GM18909 (cell line): Measurements from ENCODE around the gene SMPDL3A.

Experiments
- ATAC-seq: cut with Tn5 transposase; IDR thresholded peaks from one replicate; pipeline ENCODE4 v1.9.1; 2021; ENCODE audit warnings: mild to moderate bottlenecking; ENCODE audit not compliant: unreplicated experiment, poor library complexity

The SMPDL3A gene

DNA sequence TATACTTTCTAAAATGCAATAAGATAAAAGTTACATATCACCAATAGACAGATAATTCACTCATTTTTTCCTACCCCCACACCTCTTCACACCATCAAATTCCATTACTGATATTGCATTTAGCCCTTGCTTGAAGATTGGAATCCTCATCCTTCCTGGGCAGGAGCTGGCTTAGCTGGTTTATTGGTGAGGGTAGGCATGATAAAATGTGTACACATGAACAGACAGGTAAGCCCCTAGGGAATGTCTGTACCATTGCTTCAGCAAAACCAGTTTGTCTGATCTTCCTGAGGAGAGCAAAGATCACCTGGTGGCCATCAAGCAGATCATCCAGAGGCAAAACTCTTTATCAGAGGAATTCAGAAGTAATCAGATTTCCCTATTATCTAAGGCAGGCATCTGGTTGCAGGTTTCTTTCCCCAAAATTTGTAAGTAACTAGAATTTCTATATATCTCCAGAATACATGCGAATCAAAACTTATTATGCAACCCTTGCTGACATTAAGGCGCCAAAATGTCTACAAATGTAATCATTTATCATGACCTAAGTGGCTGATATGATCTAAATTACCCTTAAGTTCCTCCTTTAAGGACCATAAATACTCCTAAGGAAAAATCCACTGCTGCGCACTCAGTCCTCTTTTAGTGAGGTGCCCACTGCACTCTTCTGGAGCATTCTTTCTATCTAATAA, 16.2 kb upstream of the SMPDL3A start:
- ATAC-seq = no peak

DNA sequence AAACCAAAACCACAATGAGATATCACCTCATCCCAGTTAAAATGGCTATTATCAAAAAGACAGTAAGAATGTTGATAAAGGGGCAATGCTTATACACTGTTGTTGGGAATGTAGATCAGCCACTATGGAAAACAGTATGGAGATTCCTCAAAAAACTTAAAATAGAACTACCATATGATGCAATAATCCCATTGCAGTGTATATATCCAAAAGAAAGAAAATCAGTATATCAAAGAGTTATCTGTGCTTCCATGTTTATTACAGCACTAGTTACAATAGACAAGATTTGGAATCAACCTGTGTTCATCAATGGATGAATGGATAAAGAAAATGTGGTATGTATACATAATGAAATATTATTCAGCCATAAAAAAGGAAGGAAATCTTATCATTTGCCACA, 13.1 kb upstream of the SMPDL3A start:
- ATAC-seq = no peak

DNA sequence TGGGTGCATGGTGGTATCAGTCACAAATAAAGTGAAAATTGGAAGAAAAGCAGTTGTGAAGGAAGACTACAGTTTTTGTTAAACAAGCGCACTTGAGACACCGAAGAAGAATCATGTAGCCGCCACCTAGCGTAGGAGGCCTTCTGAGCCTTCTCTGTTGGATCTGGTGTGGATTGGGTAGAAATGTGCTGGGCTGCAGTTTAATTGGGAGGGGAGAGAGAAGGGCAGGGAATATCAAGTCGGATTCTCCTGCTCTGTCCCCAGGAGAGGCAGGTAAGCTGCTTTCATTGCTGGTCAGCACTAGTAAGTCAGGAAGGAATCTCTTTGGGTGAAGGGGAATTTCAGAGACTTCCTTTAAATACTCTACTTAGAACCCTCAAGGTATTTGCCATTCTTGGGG, 10.8 kb upstream of the SMPDL3A start:
- no peak for ATAC-seq

DNA sequence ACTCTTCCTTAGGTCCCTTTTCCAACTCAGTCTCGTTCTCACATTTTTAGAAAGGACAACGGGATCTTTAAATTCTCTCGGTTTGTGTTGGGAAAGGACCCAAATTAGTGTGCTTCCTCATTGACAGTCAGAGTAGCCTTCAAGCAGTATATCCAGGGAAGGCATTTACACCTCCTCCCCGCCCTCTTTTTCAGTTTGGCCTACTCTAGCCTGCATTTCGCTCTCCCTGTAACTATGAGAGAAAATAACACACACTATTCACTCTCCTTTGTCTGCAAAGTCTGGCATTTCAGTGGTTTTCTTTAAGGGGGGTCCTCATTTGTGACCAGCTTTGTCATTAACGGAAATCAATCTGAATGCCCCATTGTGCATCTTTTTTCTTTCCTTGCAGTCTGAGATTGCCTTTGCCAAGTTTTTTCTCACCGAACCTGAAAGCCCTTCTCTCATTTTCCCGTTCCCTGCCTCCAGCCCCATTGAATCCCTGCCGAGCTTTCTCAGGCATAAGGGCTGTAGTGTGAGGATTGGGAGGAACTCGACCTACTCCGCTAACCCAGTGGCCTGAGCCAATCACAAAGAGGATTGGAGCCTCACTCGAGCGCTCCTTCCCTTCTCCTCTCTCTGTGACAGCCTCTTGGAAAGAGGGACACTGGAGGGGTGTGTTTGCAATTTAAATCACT, 9.9 kb upstream of the SMPDL3A start:
- ATAC-seq = no peak

DNA sequence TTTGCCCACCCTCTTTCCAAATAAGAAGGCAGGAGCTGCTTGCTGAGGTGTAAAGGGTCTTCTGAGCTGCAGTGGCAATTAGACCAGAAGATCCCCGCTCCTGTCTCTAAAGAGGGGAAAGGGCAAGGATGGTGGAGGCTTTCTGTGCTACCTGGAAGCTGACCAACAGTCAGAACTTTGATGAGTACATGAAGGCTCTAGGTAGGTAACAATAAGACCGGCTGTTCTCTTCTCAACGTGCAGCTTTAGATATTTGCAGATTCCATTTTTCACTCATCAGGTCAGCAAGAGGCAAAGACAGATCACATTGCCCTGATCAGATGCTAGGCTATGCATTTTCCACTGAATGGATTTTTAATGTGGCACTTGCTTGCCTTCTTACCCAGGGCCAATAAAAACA, 9.4 kb upstream of the SMPDL3A start, which contains the start of gene FABP7:
FABP7 (plus strand) TSS at position 50 of the 400 bp plus-strand sequence; CDS start at position 129, 79 bp downstream.
- ATAC-seq = no peak

DNA sequence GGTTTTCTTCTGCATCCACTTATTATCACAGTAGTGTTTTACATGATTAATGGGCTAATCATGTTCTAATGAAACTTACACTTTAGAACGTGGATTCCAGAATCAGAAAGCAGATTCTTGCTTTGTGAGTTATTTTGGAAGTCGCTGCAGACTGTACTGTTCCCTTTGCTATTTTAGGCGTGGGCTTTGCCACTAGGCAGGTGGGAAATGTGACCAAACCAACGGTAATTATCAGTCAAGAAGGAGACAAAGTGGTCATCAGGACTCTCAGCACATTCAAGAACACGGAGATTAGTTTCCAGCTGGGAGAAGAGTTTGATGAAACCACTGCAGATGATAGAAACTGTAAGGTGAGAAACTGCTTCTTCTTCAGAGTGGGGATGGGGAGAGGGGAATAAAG, 8.9 kb upstream of the SMPDL3A start:
- ATAC-seq = no peak

DNA sequence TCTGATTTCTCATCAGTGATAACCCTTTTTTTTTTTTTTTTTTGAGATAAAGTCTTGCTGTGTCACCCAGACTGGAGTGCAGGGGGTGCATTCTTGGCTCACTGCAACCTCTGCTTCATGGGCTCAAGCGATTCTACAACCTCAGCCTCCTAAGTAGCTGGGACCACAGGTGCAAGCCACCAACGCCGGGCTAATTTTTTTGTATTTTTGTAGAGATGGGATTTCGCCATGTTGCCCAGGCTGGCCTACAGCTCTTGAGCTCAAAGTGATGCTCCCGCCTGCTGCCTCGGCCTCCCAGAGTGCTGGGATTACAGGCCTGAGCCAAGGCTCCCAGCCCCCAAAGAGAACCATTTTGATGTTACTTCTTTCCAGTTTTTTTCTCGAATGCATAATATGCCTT, 7.3 kb upstream of the SMPDL3A start:
- ATAC-seq = no peak

DNA sequence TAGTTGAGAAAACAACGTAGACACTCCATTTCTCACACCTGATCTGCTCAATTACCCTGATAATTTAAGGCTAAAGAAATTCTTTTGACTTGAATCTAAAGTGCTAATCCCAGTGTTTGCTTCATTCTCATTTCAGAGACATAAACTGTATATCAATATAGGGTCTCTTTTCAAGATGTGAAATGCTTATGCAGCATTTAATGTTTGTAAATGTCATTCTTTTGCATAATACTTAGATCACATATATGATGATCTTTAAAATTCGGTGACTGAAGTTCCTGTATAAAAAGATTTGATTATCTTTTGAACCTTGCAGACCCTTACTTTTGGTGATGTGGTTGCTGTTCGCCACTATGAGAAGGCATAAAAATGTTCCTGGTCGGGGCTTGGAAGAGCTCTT, 5.7 kb upstream of the SMPDL3A start:
- ATAC-seq = no peak

DNA sequence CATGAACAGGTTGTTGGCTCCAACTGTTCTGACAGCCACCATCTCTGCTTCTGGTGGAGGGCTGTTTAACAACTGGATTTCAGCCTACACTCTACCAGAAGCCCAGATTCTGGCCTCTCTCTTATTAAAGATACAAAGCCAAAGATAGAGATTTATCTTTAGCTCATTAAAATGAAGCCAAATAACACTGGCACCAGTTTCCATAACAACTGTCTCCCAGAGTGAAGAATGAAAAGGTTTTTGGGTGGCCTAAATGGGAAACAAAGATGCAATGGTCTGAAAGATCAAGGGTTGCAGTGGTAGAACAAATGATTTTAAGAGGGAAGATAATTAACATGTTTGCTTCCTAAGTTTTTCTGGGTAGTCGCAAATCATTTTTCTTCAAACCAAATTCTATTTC, 3.2 kb upstream of the SMPDL3A start:
- ATAC-seq = no peak

DNA sequence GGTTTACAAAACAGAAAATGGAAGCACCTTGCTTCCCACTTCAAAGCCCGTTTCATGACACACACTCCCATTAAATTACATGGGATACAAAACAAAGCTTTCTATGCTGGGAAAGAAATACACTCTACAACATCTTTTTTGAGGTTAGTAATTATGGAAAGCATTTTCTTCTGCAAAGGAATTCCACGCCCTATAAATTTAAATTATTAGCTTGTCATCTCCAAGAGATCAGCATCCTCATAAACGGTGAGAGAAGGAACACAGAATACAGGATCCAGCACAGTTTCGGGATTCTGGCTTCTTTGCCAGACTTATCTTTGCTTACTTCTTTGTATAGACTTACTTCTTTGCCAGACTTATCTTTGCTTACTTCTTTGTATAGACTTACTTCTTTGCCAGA, 1.3 kb upstream of the SMPDL3A start:
- no peak for ATAC-seq

DNA sequence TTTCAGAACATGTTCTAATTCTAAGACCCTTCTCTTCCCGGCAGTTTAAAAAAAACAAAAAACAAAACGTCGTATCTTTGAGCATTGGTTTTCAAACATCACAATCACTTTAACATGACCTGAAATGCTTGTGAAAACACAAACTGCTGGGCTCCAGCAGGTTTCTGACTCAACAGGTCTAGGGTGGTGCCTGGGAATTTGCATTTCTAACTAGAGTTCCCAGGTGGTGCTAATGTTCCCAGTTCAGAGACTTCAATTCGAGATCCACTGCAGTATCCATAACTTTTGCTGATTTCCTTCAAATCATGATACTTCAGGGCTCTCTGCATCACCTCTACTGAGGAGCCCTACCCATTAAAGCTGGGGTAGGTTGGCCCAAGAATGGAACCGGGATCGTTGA, 850 bp upstream of the SMPDL3A start:
- ATAC-seq = no peak

DNA sequence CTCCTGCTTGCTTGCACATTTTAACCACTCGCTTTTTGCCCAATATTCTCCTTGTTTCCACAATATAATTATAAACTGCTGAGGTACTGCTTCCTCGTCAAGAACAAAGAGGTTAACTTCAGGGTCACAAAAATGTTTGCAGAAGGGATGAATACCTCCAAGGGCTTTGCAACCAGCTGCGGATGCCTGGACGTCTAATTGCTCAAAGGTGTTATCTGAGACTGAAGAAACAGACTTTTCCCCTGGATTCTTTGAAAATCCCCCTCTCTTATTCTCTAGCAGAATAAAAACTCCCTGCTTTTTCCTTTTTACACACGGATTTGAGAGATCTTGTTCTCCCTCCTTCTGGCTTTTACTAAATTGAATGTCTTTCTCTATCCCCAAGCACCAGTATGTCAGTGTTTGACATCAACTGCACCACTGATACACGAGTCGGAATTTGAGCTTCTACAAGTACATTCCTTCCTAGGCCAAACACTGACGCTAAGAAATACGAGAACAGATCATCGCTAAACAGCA, 336 bp upstream of the SMPDL3A start:
- ATAC-seq = no peak

DNA sequence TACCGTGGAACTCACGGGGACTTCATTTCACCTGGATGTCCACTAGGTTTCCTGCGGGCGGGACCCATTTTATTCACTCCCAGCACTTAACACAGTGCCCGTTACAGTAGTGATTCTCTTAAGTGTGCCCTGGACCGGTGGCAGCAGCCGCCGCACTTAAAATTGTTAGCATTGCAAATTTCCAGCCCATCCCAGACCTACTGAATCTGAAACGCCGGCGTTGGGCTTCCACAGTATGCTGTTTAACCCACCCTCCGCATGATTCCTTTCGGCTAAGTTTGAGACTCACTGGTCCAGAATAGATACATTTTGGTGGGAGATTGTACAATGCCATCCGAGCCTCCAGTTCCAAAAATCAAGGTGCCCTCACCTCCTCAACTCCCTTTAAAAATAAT, 967 bp downstream of the SMPDL3A start:
- ATAC-seq = no peak

DNA sequence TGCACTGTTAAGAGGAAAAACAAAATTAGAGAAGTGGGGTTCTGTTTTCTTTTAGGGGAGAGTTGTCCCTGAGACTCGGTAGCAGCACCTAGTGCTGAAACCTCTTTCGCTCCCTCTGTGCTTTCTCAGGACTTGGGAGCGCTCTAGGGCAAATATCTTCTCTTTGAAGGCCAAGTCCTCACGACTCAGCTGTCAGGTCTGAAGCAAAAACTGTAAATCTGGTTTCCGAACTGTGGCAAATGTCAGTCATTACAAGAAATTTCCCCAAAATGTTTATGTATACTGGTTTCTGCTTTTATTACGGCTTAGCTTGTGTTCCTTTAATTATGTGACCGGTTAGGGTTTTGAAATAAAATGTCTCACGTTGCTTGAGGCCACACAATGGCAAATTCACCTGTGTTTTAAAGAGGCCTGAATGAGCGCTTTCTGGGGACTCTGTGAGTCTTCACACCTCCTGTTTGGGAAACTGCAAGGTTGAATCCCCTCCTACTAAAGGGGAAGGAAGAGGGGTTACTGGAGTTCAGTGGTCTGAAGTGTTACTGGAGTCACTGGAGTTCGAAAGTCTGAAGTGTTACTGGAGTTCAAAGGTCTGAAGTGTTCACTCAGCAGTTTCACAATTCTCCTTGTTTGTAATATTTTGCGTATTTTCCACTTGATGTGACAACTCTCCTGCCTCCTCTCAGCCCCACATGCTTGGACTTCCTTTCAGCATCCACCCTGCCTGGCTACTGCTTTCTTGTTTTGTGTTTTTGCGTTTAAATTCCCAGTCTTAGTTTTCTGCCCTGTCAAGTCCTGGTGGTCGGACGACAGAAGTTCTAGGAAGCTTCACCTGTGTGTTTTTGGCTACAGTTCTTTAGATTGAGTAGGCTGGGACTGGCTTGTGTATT, 1.6 kb downstream of the SMPDL3A start:
- no peak for ATAC-seq

DNA sequence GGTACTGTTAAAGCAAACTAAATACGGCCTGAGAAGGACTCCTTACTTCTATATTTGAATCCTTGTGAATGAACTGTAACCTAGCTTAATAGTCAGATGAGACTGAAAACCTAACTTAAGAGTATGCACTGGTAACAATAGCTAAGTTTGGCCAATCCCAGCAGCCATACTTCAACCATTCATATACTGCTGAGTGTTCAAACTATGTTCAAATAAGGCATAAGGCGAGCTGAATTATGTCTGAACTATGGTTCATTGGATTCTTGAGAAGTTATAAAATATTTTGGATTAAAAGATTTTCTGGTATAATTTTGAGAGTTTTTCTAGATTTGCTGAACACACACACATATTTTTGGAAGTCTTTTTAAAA, 2.2 kb downstream of the SMPDL3A start:
- no peak for ATAC-seq

DNA sequence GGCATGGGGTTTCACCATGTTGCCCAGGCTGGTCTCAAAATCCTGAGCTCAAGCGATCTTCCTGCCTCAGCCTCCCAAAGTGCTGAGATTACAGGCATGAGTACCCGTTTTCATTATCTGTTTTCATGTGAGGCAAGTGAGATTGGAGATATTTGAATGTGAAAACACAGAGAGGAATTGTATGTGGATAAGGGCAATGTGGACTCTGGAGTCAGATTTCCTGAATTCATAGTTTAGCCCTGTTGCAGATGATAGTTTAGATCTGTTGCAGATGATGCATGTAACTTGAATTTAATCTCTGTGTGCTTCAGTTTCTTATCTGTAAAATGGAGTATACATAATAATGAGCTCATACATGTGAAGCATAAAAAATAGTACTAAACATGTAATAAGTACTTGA, 3.7 kb downstream of the SMPDL3A start:
- ATAC-seq = no peak

DNA sequence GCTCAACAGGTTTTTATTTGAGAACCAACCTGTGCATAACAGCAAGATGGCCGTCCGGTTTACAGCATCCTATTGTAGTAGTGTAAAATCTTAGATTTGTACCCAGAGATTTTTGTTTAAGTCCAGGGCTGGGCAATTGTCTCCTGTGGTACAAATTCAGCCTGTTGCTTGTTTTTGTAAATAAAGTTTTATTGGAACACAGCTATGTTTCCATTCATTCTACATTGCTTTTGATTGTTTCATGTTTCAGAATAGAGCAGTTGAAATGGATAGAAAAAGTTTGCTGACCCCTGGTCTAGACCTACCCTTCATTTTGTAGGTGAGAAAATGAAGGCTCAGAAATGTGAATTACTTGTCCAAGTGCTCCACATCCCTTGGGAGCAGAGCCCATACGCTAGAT, 8.5 kb downstream of the SMPDL3A start:
- ATAC-seq = no peak

DNA sequence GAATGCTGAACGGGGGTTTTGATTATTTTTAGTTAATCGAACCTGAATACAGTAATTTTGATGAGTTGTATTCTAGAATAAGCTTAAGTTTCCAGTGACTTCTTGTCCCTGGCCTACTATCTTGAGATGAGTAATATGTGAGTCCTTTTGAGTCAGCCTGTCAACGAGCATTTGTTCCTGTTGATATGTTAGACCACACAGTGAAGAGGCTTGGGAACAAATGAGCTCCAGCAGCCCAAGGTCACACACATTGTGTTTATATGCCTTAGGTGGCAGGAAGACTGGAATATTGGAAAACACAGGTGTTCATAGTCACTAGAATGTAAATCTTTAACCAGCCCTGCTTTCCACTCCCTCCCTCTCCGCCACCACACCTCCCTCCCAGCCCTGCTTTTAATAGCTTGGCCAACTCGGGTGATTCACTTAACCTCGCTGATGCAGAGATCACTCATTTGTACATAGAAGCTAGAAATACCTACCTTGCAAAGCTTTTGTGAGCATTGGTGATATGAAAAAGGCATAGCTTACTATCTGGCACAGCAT, 9.1 kb downstream of the SMPDL3A start:
- ATAC-seq = peak; percentile 79

DNA sequence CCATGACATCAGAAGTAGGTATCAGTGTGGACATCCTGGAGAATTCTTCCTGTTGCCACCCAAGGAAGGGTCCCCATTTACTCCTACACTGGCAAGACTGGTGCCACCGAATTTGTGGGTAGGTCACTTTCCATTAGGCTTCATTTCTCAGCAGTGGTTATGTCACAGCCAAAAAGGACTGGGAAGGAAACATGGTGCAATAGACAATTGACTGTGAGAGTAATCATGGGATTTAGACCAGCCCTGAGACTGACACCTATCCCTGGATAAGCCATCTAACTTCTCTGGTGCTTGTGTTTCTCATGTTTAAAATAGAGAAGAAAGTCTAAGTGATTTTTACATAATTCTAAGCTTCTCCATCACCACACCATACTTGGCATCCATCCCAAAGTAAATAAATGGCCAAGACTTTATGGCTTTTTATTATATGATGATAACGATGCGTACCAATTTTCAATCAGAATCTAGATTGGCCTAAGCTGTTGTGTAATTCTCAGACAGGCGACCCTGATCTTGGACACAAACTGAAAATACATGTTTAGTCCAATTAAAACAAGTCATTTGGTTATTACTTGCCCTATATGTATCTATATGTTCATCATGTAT, 10.2 kb downstream of the SMPDL3A start:
- no peak for ATAC-seq

DNA sequence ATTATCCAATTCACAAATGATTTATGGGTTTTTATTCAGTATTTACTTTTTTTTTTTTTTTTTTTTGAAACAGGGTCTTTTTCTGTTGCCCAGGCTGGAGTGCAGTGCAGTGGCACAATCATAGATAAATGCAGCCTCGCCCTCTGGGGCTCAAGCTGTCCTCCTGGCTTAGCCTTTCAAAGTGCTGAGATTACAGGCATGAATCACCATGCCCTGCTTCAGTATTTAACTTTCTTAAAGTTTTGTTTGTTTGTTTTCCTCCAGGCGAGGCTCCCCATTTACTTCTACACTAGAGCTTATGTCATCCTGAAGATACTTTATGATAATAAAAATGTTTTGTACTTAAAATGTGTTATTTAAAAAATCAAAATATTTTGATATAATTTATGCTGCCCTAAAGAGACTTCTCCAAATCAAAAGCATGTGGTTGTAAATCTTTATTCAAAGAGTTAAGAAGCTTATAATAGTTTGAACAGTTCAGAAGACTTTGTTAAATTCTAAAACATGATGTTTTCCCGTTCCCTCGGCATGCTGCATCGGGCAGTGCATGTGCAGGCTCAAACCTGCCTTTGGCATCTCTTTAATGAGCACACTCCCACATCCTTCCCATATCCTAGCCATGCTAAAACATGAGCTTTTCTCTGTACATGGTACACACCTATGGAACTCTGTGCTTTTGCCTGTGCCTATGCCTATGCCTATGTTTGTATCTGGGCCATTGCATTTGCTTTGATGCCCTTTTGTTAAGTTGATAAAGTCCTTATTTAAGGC, 11.0 kb downstream of the SMPDL3A start:
- no peak for ATAC-seq
